DND-41 (cell line): ENCODE results near the gene AGMO.

ENCODE experiments used
- ATAC-seq: fragments of 200-7000 bp; cut with Tn5 transposase; 3 replicates; pipeline ENCODE4 v1.9.1; 2021; ENCODE audit warnings: low read depth; ENCODE audit not compliant: insufficient read depth
- DNase-seq: peaks from one replicate; pipeline ENCODE4 v3.0.0-alpha.2; 2020
- H2AFZ ChIP-seq: 2 replicates; pipeline ENCODE4 v1.6.0; 2012; ENCODE audit warnings: low read depth, low read length
- H3K27ac ChIP-seq: 2 replicates; pipeline ENCODE4 v1.5.1; 2012; ENCODE audit warnings: low read length, inconsistent platforms
- H3K27me3 ChIP-seq: fragments of 200-600 bp; sonication (generic); 2 replicates; pipeline ENCODE4 v1.6.0; 2012; ENCODE audit warnings: low read length, mild to moderate bottlenecking, inconsistent platforms; ENCODE audit not compliant: insufficient read depth, poor library complexity
- H3K36me3 ChIP-seq: 2 replicates; pipeline ENCODE4 v1.5.1; 2012; ENCODE audit warnings: low read length, inconsistent platforms; ENCODE audit not compliant: insufficient read depth
- H3K4me1 ChIP-seq: 2 replicates; pipeline ENCODE4 v1.5.1; 2012; ENCODE audit warnings: mild to moderate bottlenecking, low read length; ENCODE audit not compliant: insufficient read depth
- H3K4me2 ChIP-seq: 2 replicates; pipeline ENCODE4 v1.6.0; 2012; ENCODE audit warnings: mild to moderate bottlenecking, moderate library complexity, low read length, inconsistent platforms; ENCODE audit not compliant: insufficient read depth
- H3K4me3 ChIP-seq, 2 experiments: fragments of 200-600 bp in 1 of 2; shearing (Covaris generic) in 1 of 2; 2 replicates each; pipeline ENCODE4 v1.5.1; 2012 to 2016; ENCODE audit warnings: inconsistent platforms in 2 of 2, low read length in 2 of 2, mild to moderate bottlenecking in 2 of 2, low read depth in 1 of 2, moderate library complexity in 1 of 2
- H3K79me2 ChIP-seq: 2 replicates; pipeline ENCODE4 v1.6.0; 2012; ENCODE audit warnings: low read length, inconsistent platforms; ENCODE audit not compliant: insufficient read depth
- H3K9ac ChIP-seq: 2 replicates; pipeline ENCODE4 v1.6.0; 2012; ENCODE audit warnings: low read depth, mild to moderate bottlenecking, inconsistent platforms, low read length, moderate library complexity
- H3K9me3 ChIP-seq: 2 replicates; pipeline ENCODE4 v1.5.1; 2012; ENCODE audit warnings: low read length, moderate library complexity, mild to moderate bottlenecking, inconsistent platforms; ENCODE audit not compliant: insufficient read depth, severe bottlenecking
- H4K20me1 ChIP-seq: 2 replicates; pipeline ENCODE4 v1.6.0; 2012; ENCODE audit warnings: low read length; ENCODE audit not compliant: insufficient read depth
- CTCF ChIP-seq: IDR thresholded peaks from 2 replicates; pipeline ENCODE4 v1.5.1; 2012; ENCODE audit warnings: borderline replicate concordance, low read length, moderate library complexity, mild to moderate bottlenecking; ENCODE audit not compliant: poor library complexity, severe bottlenecking; ENCODE audit errors: extremely low read depth
- EZH2 ChIP-seq: IDR thresholded peaks from 3 replicates; pipeline ENCODE4 v1.6.1; 2012; ENCODE audit warnings: borderline replicate concordance, low read depth, mild to moderate bottlenecking, moderate library complexity, low read length, inconsistent platforms; ENCODE audit not compliant: severe bottlenecking

Gene AGMO

GRCh38 chr7:15452670-15453069 lies 109.1 kb downstream of the AGMO start:
- H3K9me3 ChIP-seq = no peaks in the 10 kb centered on the region

GRCh38 chr7:15446722-15447121 lies 115.1 kb downstream of the AGMO start:
- no peaks in the 10 kb centered on the region for H3K9me3 ChIP-seq
- no peaks in the 10 kb centered on the region for H3K79me2 ChIP-seq
- DNase-seq (no peak), ATAC-seq (no peak)
- H3K27me3 ChIP-seq = no peaks in the 10 kb centered on the region
- no peak overlapping the region for H3K9ac ChIP-seq
- no peaks in the 10 kb centered on the region for H3K36me3 ChIP-seq
- H3K27ac ChIP-seq = no peak overlapping the region
- no peaks in the 10 kb centered on the region for H4K20me1 ChIP-seq
- H3K4me2 ChIP-seq = no peak overlapping the region
- no peak for TF ChIP-seq EZH2
- TF ChIP-seq CTCF = no peak
- no peak overlapping the region for H3K4me3 ChIP-seq
- H3K4me1 ChIP-seq = no peaks in the 10 kb centered on the region
- no peak overlapping the region for H2AFZ ChIP-seq

More at GRCh38 chr7:15452670-15453069, 109.1 kb downstream of the AGMO start:
- Histone ChIP-seq H4K20me1 (no peaks in the 10 kb centered on the region), H3K4me1 (no peaks in the 10 kb centered on the region), H3K27ac (no peak overlapping the region), H2AFZ (no peak overlapping the region), H3K4me2 (no peak overlapping the region), H3K36me3 (no peaks in the 10 kb centered on the region), H3K4me3 (no peak overlapping the region), H3K79me2 (no peaks in the 10 kb centered on the region), H3K27me3 (no peaks in the 10 kb centered on the region), H3K9ac (no peak overlapping the region)
- DNase-seq (no peak), ATAC-seq (no peak)
- TF ChIP-seq EZH2 = no peak

- DNase-seq = no peak
- Histone ChIP-seq H3K27me3 (no peaks in the 10 kb centered on the region), H3K4me1 (no peaks in the 10 kb centered on the region), H3K27ac (no peak overlapping the region), H3K9ac (no peak overlapping the region), H3K4me2 (no peak overlapping the region), H3K36me3 (no peaks in the 10 kb centered on the region), H4K20me1 (no peaks in the 10 kb centered on the region), H3K79me2 (no peaks in the 10 kb centered on the region), H2AFZ (no peak overlapping the region), H3K9me3 (no peaks in the 10 kb centered on the region), H3K4me3 (no peak overlapping the region)
- TF ChIP-seq CTCF (no peak), EZH2 (no peak)
- no peak for ATAC-seq
Observed at GRCh38 chr7:15446280-15446679, 115.5 kb downstream of the AGMO start.

- DNase-seq = no peak
- Histone ChIP-seq H3K9me3 (peaks cover 3% of the 10 kb centered on the region), H3K36me3 (no peaks in the 10 kb centered on the region), H3K4me1 (no peaks in the 10 kb centered on the region), H2AFZ (no peak overlapping the region), H3K27me3 (no peaks in the 10 kb centered on the region), H4K20me1 (no peaks in the 10 kb centered on the region), H3K79me2 (no peaks in the 10 kb centered on the region), H3K4me2 (no peak overlapping the region), H3K27ac (no peak overlapping the region), H3K9ac (no peak overlapping the region), H3K4me3 (no peak overlapping the region)
- TF ChIP-seq CTCF = no peak
- TF ChIP-seq EZH2 = no peak
- ATAC-seq = no peak
Observed at GRCh38 chr7:15441915-15442314, 119.9 kb downstream of the AGMO start.
